GM23338 (cell line): Measurements from ENCODE around the gene C2orf15.

Experiments used
- EZH2 ChIP-seq: fragments of 200-600 bp; sonication (generic); IDR thresholded peaks from one replicate; pipeline ENCODE4 v1.8.0; 2017; ENCODE audit warnings: antibody characterized with exemption, mild to moderate bottlenecking, low read depth; ENCODE audit not compliant: unreplicated experiment
- JUNB ChIP-seq: IDR thresholded peaks from one replicate; pipeline ENCODE4 v1.6.1; 2016; ENCODE audit warnings: antibody characterized with exemption; ENCODE audit not compliant: unreplicated experiment
- POLR2AphosphoS5 ChIP-seq: IDR thresholded peaks from 2 replicates; pipeline ENCODE4 v1.6.1; 2016; ENCODE audit warnings: antibody characterized with exemption, low read depth
- STAT1 ChIP-seq: IDR thresholded peaks from one replicate; pipeline ENCODE4 v1.6.1; 2016; ENCODE audit warnings: antibody characterized with exemption; ENCODE audit not compliant: unreplicated experiment
- TF ChIP-seq, protein P1 (sequence below), 2 experiments: fragments of 200-600 bp in 1 of 2; sonication (generic) in 1 of 2; conservative IDR thresholded peaks; 2 replicates each; pipeline versions ENCODE4 v1.5.1 to v1.6.1; 2016 to 2017; ENCODE audit warnings: antibody characterized with exemption in 2 of 2, low read depth in 2 of 2, mild to moderate bottlenecking in 2 of 2, moderate library complexity in 1 of 2

DNA sequence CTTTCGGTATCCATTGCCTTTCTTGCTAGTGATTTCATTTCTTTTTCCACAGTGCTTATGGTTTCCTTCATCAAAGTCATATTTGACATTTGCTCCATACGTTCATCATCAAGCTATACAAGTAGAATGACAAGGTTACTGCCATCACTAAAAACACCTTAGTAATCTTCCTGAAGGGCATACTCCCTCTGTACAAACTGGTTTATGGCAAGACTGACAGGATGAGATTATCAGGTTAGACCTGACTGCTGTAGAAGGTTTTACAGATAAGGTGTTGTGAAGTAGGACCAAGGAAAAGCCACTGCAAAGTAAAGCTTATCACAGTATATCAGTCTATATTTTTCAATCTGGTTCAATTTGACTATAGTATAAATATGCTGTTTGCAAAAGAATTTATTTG lies 37.5 kb upstream of the C2orf15 start:
- TF ChIP-seq, protein P1, sequence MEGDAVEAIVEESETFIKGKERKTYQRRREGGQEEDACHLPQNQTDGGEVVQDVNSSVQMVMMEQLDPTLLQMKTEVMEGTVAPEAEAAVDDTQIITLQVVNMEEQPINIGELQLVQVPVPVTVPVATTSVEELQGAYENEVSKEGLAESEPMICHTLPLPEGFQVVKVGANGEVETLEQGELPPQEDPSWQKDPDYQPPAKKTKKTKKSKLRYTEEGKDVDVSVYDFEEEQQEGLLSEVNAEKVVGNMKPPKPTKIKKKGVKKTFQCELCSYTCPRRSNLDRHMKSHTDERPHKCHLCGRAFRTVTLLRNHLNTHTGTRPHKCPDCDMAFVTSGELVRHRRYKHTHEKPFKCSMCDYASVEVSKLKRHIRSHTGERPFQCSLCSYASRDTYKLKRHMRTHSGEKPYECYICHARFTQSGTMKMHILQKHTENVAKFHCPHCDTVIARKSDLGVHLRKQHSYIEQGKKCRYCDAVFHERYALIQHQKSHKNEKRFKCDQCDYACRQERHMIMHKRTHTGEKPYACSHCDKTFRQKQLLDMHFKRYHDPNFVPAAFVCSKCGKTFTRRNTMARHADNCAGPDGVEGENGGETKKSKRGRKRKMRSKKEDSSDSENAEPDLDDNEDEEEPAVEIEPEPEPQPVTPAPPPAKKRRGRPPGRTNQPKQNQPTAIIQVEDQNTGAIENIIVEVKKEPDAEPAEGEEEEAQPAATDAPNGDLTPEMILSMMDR (conservative IDR thresholded peaks at IDR 0.05; ENCODE audit: low read depth in 2 of 2): no peak
- no peak for TF ChIP-seq EZH2
- no peak for TF ChIP-seq JUNB
- TF ChIP-seq STAT1: no peak
- TF ChIP-seq POLR2AphosphoS5: no peak
